Camera-type eye (tissue), 1 donor: ENCODE data around the gene RPS5. TPM values are rescaled to one million over a fixed set of nuclear protein-coding genes. Genes with fewer than 3 reads are reported as not detected.

Experiments
- total RNA-seq: library from RNA; depleted of rRNA; stranded (reverse); fragments of >200 nt; gene quantifications from one replicate; pipeline ENCODE4 v1.2.3, GENCODE V29; 2014

The RPS5 gene
- total RNA-seq, result 834 TPM

GRCh38 chr19:58386576-58387337 is at the start of gene RPS5:
TSS of gene RPS5 (plus strand) at chr19:58387269. CDS start at chr19:58388138, 869 bp downstream.

GRCh38 chr19:58352760-58353671 is 34.1 kb upstream of the RPS5 start, which contains the start of gene A1BG:
TSS of gene A1BG (minus strand) at chr19:58353492. CDS start at chr19:58353437, 55 bp downstream.

GRCh38 chr19:58362272-58362994 is 24.6 kb upstream of the RPS5 start, which contains the start of gene ZNF497:
TSS of gene ZNF497 (minus strand) at chr19:58362751. CDS start at chr19:58357635, 5,116 bp downstream.

GRCh38 chr19:58380662-58381459 is 6.2 kb upstream of the RPS5 start, which contains the start of gene ZNF837:
TSS of gene ZNF837 (minus strand) at chr19:58381030. CDS start at chr19:58369332, 11,698 bp downstream.

GRCh38 chr19:58395220-58395978 is 8.3 kb downstream of the RPS5 start, which contains the start of gene RNF225:
TSS of gene RNF225 (plus strand) at chr19:58395656. CDS start at chr19:58396090, 434 bp downstream.

GRCh38 chr19:58408152-58409009 is 21.3 kb downstream of the RPS5 start, which contains the start of gene ZNF584:
TSS of gene ZNF584 (plus strand) at chr19:58408649. CDS start at chr19:58409148, 499 bp downstream.

GRCh38 chr19:58439576-58440554 is 52.8 kb downstream of the RPS5 start, which contains the start of gene ZNF132:
TSS of gene ZNF132 (minus strand) at chr19:58440153. CDS start at chr19:58439821, 332 bp downstream.

Other genes starting within 250 kb of the RPS5 start
- gene ZNF329, start 236.5 kb upstream of the RPS5 start, total RNA-seq, result 30.3 TPM
- 37.1 TPM for gene ZNF274, start 204.2 kb upstream of the RPS5 start, total RNA-seq
- gene ZNF544, start 158.4 kb upstream of the RPS5 start, total RNA-seq, result 105 TPM
- gene ZNF8, start 108.3 kb upstream of the RPS5 start, total RNA-seq, result 21.1 TPM
- 37.8 TPM for gene ERVK3-1, start 81.9 kb upstream of the RPS5 start, total RNA-seq
- 4.1 TPM for gene ZSCAN22, start 60.3 kb upstream of the RPS5 start, total RNA-seq
- gene A1BG, start 33.8 kb upstream of the RPS5 start, total RNA-seq, result 6.0 TPM
- 8.7 TPM for gene ZNF497, start 24.5 kb upstream of the RPS5 start, total RNA-seq
- gene ZNF837, start 6.2 kb upstream of the RPS5 start, total RNA-seq, result 4.4 TPM
- gene RNF225, start 8.4 kb downstream of the RPS5 start, total RNA-seq, result not detected
- 20.0 TPM for gene ZNF584, start 21.4 kb downstream of the RPS5 start, total RNA-seq
- gene ZNF132, start 52.9 kb downstream of the RPS5 start, total RNA-seq, result 13.2 TPM
- gene ZNF324B, start 64.4 kb downstream of the RPS5 start, total RNA-seq, result 19.1 TPM
- gene ZNF324, start 79.8 kb downstream of the RPS5 start, total RNA-seq, result 35.8 TPM
- 19.0 TPM for gene ZNF446, start 89.1 kb downstream of the RPS5 start, total RNA-seq
- 4.9 TPM for gene SLC27A5, start 124.7 kb downstream of the RPS5 start, total RNA-seq
- gene ZBTB45, start 132.5 kb downstream of the RPS5 start, total RNA-seq, result 7.4 TPM
- 264 TPM for gene TRIM28, start 156.8 kb downstream of the RPS5 start, total RNA-seq
- 71.1 TPM for gene CHMP2A, start 167.8 kb downstream of the RPS5 start, total RNA-seq
- 40.4 TPM for gene UBE2M, start 171.3 kb downstream of the RPS5 start, total RNA-seq
- 35.8 TPM for gene MZF1, start 186.1 kb downstream of the RPS5 start, total RNA-seq